Suprapubic skin (tissue), 4 donors: ENCODE data around the gene HJV. TPM values are rescaled to one million over a fixed set of nuclear protein-coding genes. Genes with fewer than 3 reads are reported as not detected.
A peak's percentile ranks its signal among the peaks of the same experiment; 100 is the strongest.

Source experiments
- DNase-seq, 2 donors: peaks; one replicate each; pipeline ENCODE4 v3.0.0-alpha.2; 2019; ENCODE audit warnings: low spot score in 2 of 2
- H3K27ac ChIP-seq: fragments of 200-600 bp; sonication (generic); one replicate; pipeline ENCODE4 v1.5.1; 2019
- H3K27me3 ChIP-seq: fragments of 200-600 bp; sonication (generic); one replicate; pipeline ENCODE4 v1.5.1; 2019
- H3K36me3 ChIP-seq: fragments of 200-600 bp; sonication (generic); one replicate; pipeline ENCODE4 v1.5.1; 2019
- H3K4me1 ChIP-seq: fragments of 200-600 bp; sonication (generic); one replicate; pipeline ENCODE4 v1.5.1; 2019
- H3K4me3 ChIP-seq: fragments of 200-600 bp; sonication (generic); one replicate; pipeline ENCODE4 v1.5.1; 2019; ENCODE audit warnings: mild to moderate bottlenecking
- H3K9me3 ChIP-seq: fragments of 200-600 bp; sonication (generic); one replicate; pipeline ENCODE4 v1.5.1; 2019
- EP300 ChIP-seq: sonication (generic); formaldehyde crosslinking; IDR thresholded peaks from one replicate; pipeline ENCODE4 v1.6.1; 2017; ENCODE audit warnings: antibody characterized with exemption
- POLR2A ChIP-seq, 2 donors: fragments of 450-650 bp; IDR thresholded peaks; one replicate each; pipeline ENCODE4 v1.6.1; 2017; ENCODE audit warnings: antibody characterized with exemption in 2 of 2, mild to moderate bottlenecking in 2 of 2, moderate library complexity in 2 of 2
- POLR2AphosphoS5 ChIP-seq, 3 donors: sonication (generic); formaldehyde crosslinking; IDR thresholded peaks; one replicate each; pipeline ENCODE4 v1.6.1; 2017; ENCODE audit warnings: antibody characterized with exemption in 3 of 3
- WGBS: methylation state at CpG from one replicate; pipeline ENCODE4 v1.1.5; 2018; 5-methylcytosine and 5-hydroxymethylcytosine counted together
- total RNA-seq, 4 donors: library from RNA; depleted of rRNA; stranded (reverse); fragments of >200 nt; gene quantifications; one replicate each; pipeline ENCODE4 v1.1.0, GENCODE V29; 2016
- TF ChIP-seq, protein P1 (sequence below), 2 donors: fragments of 200-600 bp in 1 of 2; fragments of 450-650 bp in 1 of 2; sonication (generic) in 1 of 2; IDR thresholded peaks; one replicate each; pipeline ENCODE4 v1.5.1; 2016 to 2019; ENCODE audit warnings: antibody characterized with exemption in 2 of 2, mild to moderate bottlenecking in 1 of 2, moderate library complexity in 1 of 2

Gene HJV
- total RNA-seq, 4 donors from 2014 or later: not detected

DNA sequence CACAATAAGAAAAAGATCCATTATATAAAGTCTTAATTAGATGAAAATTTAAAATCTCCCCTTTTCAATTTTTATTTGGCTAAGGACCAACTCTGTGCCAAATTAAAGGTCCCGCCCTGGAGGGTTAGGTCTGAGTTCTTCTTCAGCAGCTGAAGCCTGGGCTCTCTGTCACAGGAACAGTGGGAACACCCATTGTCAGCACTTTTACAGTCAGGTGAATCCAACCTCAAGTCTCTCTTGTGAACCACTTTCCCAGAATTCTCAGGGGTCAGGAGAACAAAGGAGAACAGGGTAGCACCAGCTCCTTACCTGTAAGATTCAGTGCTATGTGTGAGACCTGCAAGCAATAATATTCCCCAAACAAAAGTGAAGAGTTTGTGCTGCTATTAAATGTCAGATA, 25.1 kb upstream of the HJV start:
- H3K9me3 ChIP-seq: no peaks in the 10 kb centered on the region
- peaks cover 3% of the 10 kb centered on the region for H3K4me1 ChIP-seq
- 92% methylated on average over 1 of the region's 1 CpG for WGBS
- no peaks in the 10 kb centered on the region for H3K27me3 ChIP-seq
- no peak overlapping the region for H3K27ac ChIP-seq
- no peak for DNase-seq
- no peak overlapping the region for H3K4me3 ChIP-seq
- TF ChIP-seq EP300: no peak
- H3K36me3 ChIP-seq: no peaks in the 10 kb centered on the region

DNA sequence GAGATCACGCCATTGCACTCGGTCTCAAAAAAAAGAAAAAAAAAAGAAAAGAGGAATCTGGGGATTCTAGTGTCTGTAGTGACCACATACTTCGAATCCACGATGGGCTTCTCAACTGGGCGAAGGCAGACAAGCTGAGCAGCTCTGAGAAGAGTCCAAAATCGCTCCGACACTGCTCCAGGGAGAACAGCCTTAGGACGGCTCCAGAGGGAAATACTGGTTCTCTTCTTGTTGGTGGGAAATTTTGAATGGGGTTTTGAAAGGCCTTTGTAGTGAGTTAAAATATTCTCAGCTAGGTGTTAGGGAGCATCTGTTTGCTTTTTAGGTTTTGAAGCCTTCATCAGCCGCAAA, 18.3 kb upstream of the HJV start:
- no peaks in the 10 kb centered on the region for H3K36me3 ChIP-seq
- 45% methylated on average over 9 of the region's 9 CpGs for WGBS
- H3K4me1 ChIP-seq: peaks cover 33% of the 10 kb centered on the region
- peak in 1 of 2 donors; percentile 62 for DNase-seq
- H3K9me3 ChIP-seq: no peaks in the 10 kb centered on the region
- no peaks in the 10 kb centered on the region for H3K27me3 ChIP-seq
- TF ChIP-seq POLR2A (IDR thresholded peaks at IDR 0.05): no peak
- no peak for TF ChIP-seq POLR2AphosphoS5 (IDR thresholded peaks at IDR 0.05)
- no peak for TF ChIP-seq EP300
- TF ChIP-seq, protein P1, sequence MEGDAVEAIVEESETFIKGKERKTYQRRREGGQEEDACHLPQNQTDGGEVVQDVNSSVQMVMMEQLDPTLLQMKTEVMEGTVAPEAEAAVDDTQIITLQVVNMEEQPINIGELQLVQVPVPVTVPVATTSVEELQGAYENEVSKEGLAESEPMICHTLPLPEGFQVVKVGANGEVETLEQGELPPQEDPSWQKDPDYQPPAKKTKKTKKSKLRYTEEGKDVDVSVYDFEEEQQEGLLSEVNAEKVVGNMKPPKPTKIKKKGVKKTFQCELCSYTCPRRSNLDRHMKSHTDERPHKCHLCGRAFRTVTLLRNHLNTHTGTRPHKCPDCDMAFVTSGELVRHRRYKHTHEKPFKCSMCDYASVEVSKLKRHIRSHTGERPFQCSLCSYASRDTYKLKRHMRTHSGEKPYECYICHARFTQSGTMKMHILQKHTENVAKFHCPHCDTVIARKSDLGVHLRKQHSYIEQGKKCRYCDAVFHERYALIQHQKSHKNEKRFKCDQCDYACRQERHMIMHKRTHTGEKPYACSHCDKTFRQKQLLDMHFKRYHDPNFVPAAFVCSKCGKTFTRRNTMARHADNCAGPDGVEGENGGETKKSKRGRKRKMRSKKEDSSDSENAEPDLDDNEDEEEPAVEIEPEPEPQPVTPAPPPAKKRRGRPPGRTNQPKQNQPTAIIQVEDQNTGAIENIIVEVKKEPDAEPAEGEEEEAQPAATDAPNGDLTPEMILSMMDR (IDR thresholded peaks at IDR 0.05): no peak
- peak overlapping the region; percentile 88 for H3K27ac ChIP-seq
- peak overlapping the region; percentile 67 for H3K4me3 ChIP-seq

DNA sequence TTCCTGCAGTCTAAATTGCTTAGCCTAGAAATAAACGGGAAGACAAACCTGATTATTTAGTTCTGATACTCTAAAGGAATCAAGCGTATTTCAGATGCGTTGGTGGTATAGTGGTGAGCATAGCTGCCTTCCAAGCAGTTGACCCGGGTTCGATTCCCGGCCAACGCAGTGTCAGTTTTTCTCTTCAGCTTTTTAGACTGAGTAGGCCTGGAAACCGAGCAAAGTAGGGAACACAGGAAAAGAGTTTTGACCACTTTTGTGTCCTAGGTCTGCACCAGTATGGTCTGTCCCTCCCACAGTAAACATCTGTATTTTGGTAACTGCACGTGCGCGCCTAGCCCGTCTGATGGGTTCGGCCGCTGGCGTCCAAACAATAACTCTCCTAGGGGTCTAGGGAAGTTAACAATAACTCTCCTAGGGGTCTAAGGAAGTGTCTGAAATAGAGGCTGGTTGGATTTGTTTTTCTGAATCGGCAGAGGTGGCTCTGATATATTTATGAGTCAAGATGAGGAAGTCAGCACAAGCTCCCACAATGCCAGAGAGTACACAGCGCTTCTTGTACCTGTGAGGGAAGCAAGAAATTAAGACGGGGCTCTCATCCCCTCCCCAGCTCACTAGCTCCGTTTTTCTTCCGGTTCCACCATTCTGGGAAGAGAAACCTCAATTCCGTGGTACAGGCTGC, 15.6 kb upstream of the HJV start:
- Histone ChIP-seq H3K4me3 (peak overlapping the region; percentile 67), H3K9me3 (no peaks in the 10 kb centered on the region), H3K36me3 (no peaks in the 10 kb centered on the region), H3K27ac (peak overlapping the region; percentile 88), H3K27me3 (no peaks in the 10 kb centered on the region), H3K4me1 (peaks cover 33% of the 10 kb centered on the region)
- peak; percentile 86 for DNase-seq
- TF ChIP-seq POLR2A (IDR thresholded peaks at IDR 0.05) (no peak), POLR2AphosphoS5 (IDR thresholded peaks at IDR 0.05) (peak in 2 of 3 donors; percentile 61 to 63), EP300 (no peak)
- TF ChIP-seq, protein P1 (IDR thresholded peaks at IDR 0.05): no peak
- 1% methylated on average over 19 of the region's 21 CpGs for WGBS

DNA sequence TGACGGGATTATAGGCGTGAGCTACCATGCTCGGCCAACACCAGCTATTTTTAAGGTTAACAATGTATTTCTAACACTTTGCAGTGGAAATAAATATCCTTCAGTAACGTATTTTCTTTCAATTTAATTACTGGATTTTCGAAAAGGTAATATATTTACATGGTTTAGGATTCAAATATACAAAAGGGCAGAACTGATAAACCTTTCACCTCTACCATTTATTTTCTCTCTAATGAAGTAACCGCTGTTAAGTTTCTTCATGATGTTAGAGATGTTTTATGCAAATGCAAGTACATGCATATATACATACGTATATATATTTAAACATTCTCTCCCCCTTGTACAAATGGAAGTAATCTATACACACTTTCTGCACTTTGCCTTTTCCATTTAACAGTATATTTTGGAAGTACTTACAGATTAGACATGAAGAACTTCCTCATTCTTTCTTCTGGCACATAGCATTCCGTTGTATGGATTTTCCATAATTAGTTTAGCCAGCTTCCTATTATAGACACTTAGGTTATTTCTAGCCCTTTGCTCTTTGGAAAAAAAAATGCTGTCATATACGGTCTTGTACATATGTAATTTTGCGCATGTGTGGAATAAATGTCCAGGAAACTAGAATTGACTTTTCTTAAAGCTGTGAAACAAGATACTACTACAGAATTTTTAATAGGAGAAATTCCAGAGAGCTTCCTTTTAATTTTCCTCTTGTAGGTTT, 14.9 kb upstream of the HJV start:
- H3K9me3 ChIP-seq: no peaks in the 10 kb centered on the region
- H3K27me3 ChIP-seq: no peaks in the 10 kb centered on the region
- H3K4me1 ChIP-seq: peaks cover 33% of the 10 kb centered on the region
- DNase-seq: no peak
- peak overlapping the region; percentile 88 for H3K27ac ChIP-seq
- H3K36me3 ChIP-seq: no peaks in the 10 kb centered on the region
- WGBS: 6% methylated on average over 10 of the region's 10 CpGs
- H3K4me3 ChIP-seq: peak overlapping the region; percentile 67
- TF ChIP-seq POLR2A (IDR thresholded peaks at IDR 0.05) (no peak), POLR2AphosphoS5 (IDR thresholded peaks at IDR 0.05) (no peak), EP300 (no peak)
- TF ChIP-seq, protein P1 (IDR thresholded peaks at IDR 0.05): no peak

DNA sequence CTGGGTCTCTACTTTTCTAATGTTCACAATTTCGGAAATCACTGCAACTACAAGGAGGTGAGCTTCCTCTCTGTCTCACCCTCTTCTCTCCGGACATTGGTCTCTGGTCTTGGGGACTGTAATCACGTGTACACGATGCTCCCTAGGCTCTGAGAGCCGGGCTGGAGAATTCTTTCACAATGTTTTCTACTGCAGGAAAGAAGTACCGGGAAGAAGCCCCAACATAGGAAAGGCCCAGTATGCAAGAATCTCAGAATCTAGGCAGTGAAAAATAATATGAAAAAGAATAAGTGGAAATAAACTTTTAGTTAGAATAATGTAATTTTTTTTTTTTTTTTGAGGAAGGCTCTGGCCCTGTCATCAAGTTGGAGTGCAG, 13.5 kb upstream of the HJV start:
- Histone ChIP-seq H3K4me1 (peaks cover 33% of the 10 kb centered on the region), H3K4me3 (peak overlapping the region; percentile 67), H3K27me3 (no peaks in the 10 kb centered on the region), H3K27ac (peak overlapping the region; percentile 68), H3K36me3 (no peaks in the 10 kb centered on the region), H3K9me3 (no peaks in the 10 kb centered on the region)
- TF ChIP-seq EP300 (no peak), POLR2A (IDR thresholded peaks at IDR 0.05) (no peak), POLR2AphosphoS5 (IDR thresholded peaks at IDR 0.05) (no peak)
- TF ChIP-seq, protein P1 (IDR thresholded peaks at IDR 0.05): no peak
- WGBS: 52% methylated on average over 6 of the region's 6 CpGs
- no peak for DNase-seq
